H1 (cell line): ENCODE data around the gene PEX6. TPM values are rescaled to one million over a fixed set of nuclear protein-coding genes. Genes with fewer than 3 reads are reported as not detected.

Experiments used
- CTCF ChIA-PET: fragments of 300-600 bp; sonication (Branson Sonifier 250); formaldehyde crosslinking; loops from one replicate; lab custom pipeline; 2021; ENCODE audit not compliant: partially characterized antibody; lab: Charles Lee
- POLR2A ChIA-PET: fragments of 300-600 bp; sonication (Branson Sonifier 250); formaldehyde crosslinking; loops from one replicate; lab custom pipeline; 2021; ENCODE audit warnings: inconsistent platforms; ENCODE audit not compliant: partially characterized antibody; lab: Charles Lee
- DNase-seq, 2 experiments: peaks; one replicate each; pipeline versions ENCODE4 v3.0.0 to v3.0.0-alpha.2; 2010 to 2022; ENCODE audit warnings: low spot score in 2 of 2, low read depth in 1 of 2, mixed read lengths in 1 of 2
- FAIRE-seq: peaks from 2 replicates; lab custom pipeline; 2011; peaks lifted over from hg19 to GRCh38; lab: Jason Lieb, UNC
- H2AFZ ChIP-seq: 2 replicates; pipeline ENCODE4 v1.8.1; 2012; ENCODE audit warnings: low read length, inconsistent platforms
- H2AK5ac ChIP-seq: 2 replicates; pipeline ENCODE4 v1.6.1; 2013; ENCODE audit warnings: low read depth, low read length
- H2BK120ac ChIP-seq: replicated peaks from 2 replicates; pipeline ENCODE3; 2013; ENCODE audit warnings: low read depth, low read length, inconsistent platforms
- H2BK12ac ChIP-seq: 2 replicates; pipeline ENCODE4 v1.6.1; 2013; ENCODE audit warnings: low read depth, low read length
- H2BK15ac ChIP-seq: 2 replicates; pipeline ENCODE4 v1.6.1; 2013; ENCODE audit warnings: low read length
- H2BK20ac ChIP-seq: 2 replicates; pipeline ENCODE4 v1.6.1; 2013; ENCODE audit warnings: low read length
- H2BK5ac ChIP-seq: 2 replicates; pipeline ENCODE4 v1.6.1; 2013; ENCODE audit warnings: low read depth, low read length
- H3K14ac ChIP-seq: 2 replicates; pipeline ENCODE4 v1.6.1; 2013; ENCODE audit warnings: inconsistent platforms; ENCODE audit not compliant: insufficient read length
- H3K18ac ChIP-seq: 2 replicates; pipeline ENCODE4 v1.6.1; 2013; ENCODE audit warnings: low read length; ENCODE audit errors: extremely low read depth
- H3K23ac ChIP-seq: 2 replicates; pipeline ENCODE4 v1.6.1; 2013; ENCODE audit warnings: inconsistent platforms; ENCODE audit not compliant: insufficient read length
- H3K23me2 ChIP-seq: 2 replicates; pipeline ENCODE4 v1.6.1; 2013; ENCODE audit warnings: low read depth, low read length
- H3K27ac ChIP-seq: 2 replicates; pipeline ENCODE4 v1.6.1; 2011; ENCODE audit warnings: low read depth, low read length, inconsistent platforms
- H3K27me3 ChIP-seq, 4 experiments: replicated peaks in 1 of 4; 1 replicate in 1 of 4; 2 replicates in 3 of 4; pipeline versions ENCODE4 v1.6.1 to v1.8.1; 2011 to 2013; ENCODE audit warnings: low read length in 3 of 4, mild to moderate bottlenecking in 3 of 4, inconsistent platforms in 2 of 4, mixed read lengths in 2 of 4, moderate library complexity in 1 of 4; ENCODE audit not compliant: control insufficient read depth in 3 of 4, insufficient read depth in 3 of 4; ENCODE audit errors: extremely low read depth in 1 of 4
- H3K36me3 ChIP-seq, 4 experiments: 2 replicates each; pipeline versions ENCODE4 v1.6.1 to v1.8.1; 2011 to 2013; ENCODE audit warnings: mild to moderate bottlenecking in 4 of 4, low read length in 3 of 4, moderate library complexity in 2 of 4, control low read depth in 1 of 4, inconsistent platforms in 1 of 4; ENCODE audit not compliant: insufficient read depth in 4 of 4, control insufficient read depth in 2 of 4
- H3K4ac ChIP-seq: replicated peaks from 2 replicates; pipeline ENCODE3; 2013; ENCODE audit warnings: low read length, low read depth, mixed read lengths, inconsistent platforms; ENCODE audit not compliant: insufficient read length
- H3K4me1 ChIP-seq, 4 experiments: replicated peaks in 1 of 4; 1 replicate in 1 of 4; 2 replicates in 3 of 4; pipeline versions ENCODE4 v1.6.1 to v1.8.1; 2011 to 2013; ENCODE audit warnings: low read length in 3 of 4, inconsistent platforms in 2 of 4, mixed read lengths in 1 of 4; ENCODE audit not compliant: insufficient read depth in 4 of 4, control insufficient read depth in 3 of 4
- H3K4me2 ChIP-seq, 2 experiments: 2 replicates each; pipeline versions ENCODE4 v1.6.1 to v1.8.1; 2011 to 2013; ENCODE audit warnings: low read depth in 2 of 2, low read length in 2 of 2, control low read depth in 1 of 2, inconsistent platforms in 1 of 2, mild to moderate bottlenecking in 1 of 2; ENCODE audit not compliant: insufficient read depth in 1 of 2
- H3K4me3 ChIP-seq, 4 experiments: fragments of 200-600, 300-600 bp in 1 of 4; sonication (generic), shearing (Covaris generic), sonication (Bioruptor Twin) in 1 of 4; 2 replicates each; pipeline versions ENCODE4 v1.5.1 to v1.8.1; 2011 to 2016; ENCODE audit warnings: low read length in 4 of 4, low read depth in 3 of 4, control low read depth in 2 of 4, inconsistent platforms in 2 of 4, mild to moderate bottlenecking in 2 of 4, mixed read lengths in 1 of 4, moderate library complexity in 1 of 4; ENCODE audit not compliant: insufficient read depth in 2 of 4; ENCODE audit errors: extremely low read depth in 1 of 4
- H3K56ac ChIP-seq: replicated peaks from 2 replicates; pipeline ENCODE3; 2013; ENCODE audit warnings: low read depth, mild to moderate bottlenecking, mixed read lengths, low read length, inconsistent platforms; ENCODE audit not compliant: insufficient read length
- H3K79me1 ChIP-seq: 2 replicates; pipeline ENCODE4 v1.6.1; 2013; ENCODE audit warnings: low read depth, low read length, control low read depth
- H3K79me2 ChIP-seq, 2 experiments: 2 replicates each; pipeline versions ENCODE4 v1.6.1 to v1.8.1; 2012 to 2013; ENCODE audit warnings: low read length in 2 of 2, mild to moderate bottlenecking in 2 of 2, inconsistent platforms in 1 of 2; ENCODE audit not compliant: insufficient read depth in 2 of 2, control insufficient read depth in 1 of 2
- H3K9ac ChIP-seq, 4 experiments: replicated peaks in 1 of 4; 1 replicate in 1 of 4; 2 replicates in 3 of 4; pipeline versions ENCODE4 v1.6.1 to v1.8.1; 2011 to 2013; ENCODE audit warnings: low read depth in 3 of 4, low read length in 3 of 4, control low read depth in 2 of 4, mild to moderate bottlenecking in 2 of 4, moderate library complexity in 2 of 4, inconsistent platforms in 1 of 4; ENCODE audit errors: extremely low read depth in 1 of 4
- H3K9me3 ChIP-seq, 2 experiments: 2 replicates each; pipeline versions ENCODE4 v1.6.1 to v1.8.1; 2012 to 2013; ENCODE audit warnings: mild to moderate bottlenecking in 2 of 2, moderate library complexity in 2 of 2, control low read depth in 1 of 2, inconsistent platforms in 1 of 2, low read depth in 1 of 2, low read length in 1 of 2, mixed read lengths in 1 of 2; ENCODE audit not compliant: insufficient read depth in 2 of 2
- H4K20me1 ChIP-seq, 2 experiments: replicated peaks in 1 of 2; 2 replicates each; pipeline versions ENCODE3 to v1.8.1; 2011 to 2013; ENCODE audit warnings: inconsistent platforms in 2 of 2, low read length in 2 of 2, mild to moderate bottlenecking in 1 of 2; ENCODE audit not compliant: insufficient read depth in 2 of 2, control insufficient read depth in 1 of 2
- H4K5ac ChIP-seq: 2 replicates; pipeline ENCODE4 v1.6.1; 2013; ENCODE audit warnings: low read length, low read depth, mixed read lengths, inconsistent platforms; ENCODE audit not compliant: insufficient read length
- H4K8ac ChIP-seq: 2 replicates; pipeline ENCODE4 v1.8.0; 2013; ENCODE audit warnings: mild to moderate bottlenecking, moderate library complexity, low read length, inconsistent platforms; ENCODE audit not compliant: insufficient read depth; ENCODE audit errors: extremely low read depth
- H4K91ac ChIP-seq: replicated peaks from 2 replicates; pipeline ENCODE3; 2013; ENCODE audit warnings: low read length, mixed read lengths, inconsistent platforms; ENCODE audit not compliant: insufficient read length
- BACH1 ChIP-seq: IDR thresholded peaks from 2 replicates; pipeline ENCODE4 v1.6.1; 2012; ENCODE audit warnings: low read length, improper control_type of control experiment
- BRCA1 ChIP-seq: IDR thresholded peaks from 2 replicates; pipeline ENCODE4 v1.6.1; 2012; ENCODE audit warnings: low read depth, low read length, improper control_type of control experiment
- CBX5 ChIP-seq: fragments of 300-800, 300-1000 bp; sonication (generic); IDR thresholded peaks from 2 replicates; pipeline ENCODE4 v1.7.1; 2016; ENCODE audit warnings: antibody characterized with exemption, low read length, low read depth
- CHD1 ChIP-seq: IDR thresholded peaks from 2 replicates; pipeline ENCODE4 v1.6.1; 2012; ENCODE audit warnings: low read depth, low read length, improper control_type of control experiment
- GTF2F1 ChIP-seq: IDR thresholded peaks from 2 replicates; pipeline ENCODE4 v1.6.1; 2012; ENCODE audit warnings: low read depth, low read length, improper control_type of control experiment, borderline replicate concordance
- JUND ChIP-seq: IDR thresholded peaks from 2 replicates; pipeline ENCODE4 v1.6.1; 2011; ENCODE audit warnings: mild to moderate bottlenecking, improper control_type of control experiment, low read length
- NRF1 ChIP-seq: IDR thresholded peaks from 2 replicates; pipeline ENCODE4 v1.6.1; 2011; ENCODE audit warnings: mild to moderate bottlenecking, low read depth, low read length, improper control_type of control experiment
- RNF2 ChIP-seq: fragments of 200-900, 300-1000 bp; sonication (generic); IDR thresholded peaks from 2 replicates; pipeline ENCODE4 v1.7.1; 2016; ENCODE audit warnings: borderline replicate concordance, low read depth, mild to moderate bottlenecking, antibody characterized with exemption, low read length; ENCODE audit not compliant: poor library complexity, severe bottlenecking; ENCODE audit errors: missing control alignments
- SAP30 ChIP-seq: fragments of 300-600 bp; sonication (generic); IDR thresholded peaks from 2 replicates; pipeline ENCODE4 v1.7.1; 2012; ENCODE audit warnings: low read length, moderate library complexity, mild to moderate bottlenecking, inconsistent platforms; ENCODE audit not compliant: insufficient read depth, insufficient replicate concordance
- TAF7 ChIP-seq: optimal IDR thresholded peaks from 2 replicates; pipeline ENCODE3; 2011; ENCODE audit warnings: low read depth, mild to moderate bottlenecking, inconsistent platforms, low read length, moderate library complexity, borderline replicate concordance
- TBP ChIP-seq: IDR thresholded peaks from 2 replicates; pipeline ENCODE4 v1.6.1; 2011; ENCODE audit warnings: low read depth, low read length, improper control_type of control experiment
- YY1 ChIP-seq: IDR thresholded peaks from 2 replicates; pipeline ENCODE4 v1.6.1; 2011; ENCODE audit warnings: low read depth, mild to moderate bottlenecking, low read length
- WGBS, 2 experiments: shearing (Covaris generic) in 1 of 2; methylation state at CpG; one replicate each; pipeline versions ENCODE4 v1.1.6 to v1.1.7; 2013 to 2015; ENCODE audit warnings: low lambda C conversion rate in 2 of 2, mixed read lengths in 2 of 2, inconsistent platforms in 1 of 2, low coverage in 1 of 2, missing lambda C conversion rate in 1 of 2; ENCODE audit not compliant: insufficient replicate concordance in 2 of 2, insufficient coverage in 1 of 2, insufficient read length in 1 of 2; ENCODE audit errors: extremely low coverage in 1 of 2, missing lambda C conversion rate in 1 of 2; 5-methylcytosine and 5-hydroxymethylcytosine counted together
- polyA plus RNA-seq, 7 experiments: library from polyadenylated mRNA; depleted of rRNA in 3 of 7; stranded (reverse) in 5 of 7; unstranded in 2 of 7; fragments of >200 nt in 5 of 7; fragments of 200-250 nt in 2 of 7; gene quantifications; 1 replicate in 5 of 7; 2 replicates in 1 of 7; 4 replicates in 1 of 7; pipeline versions ENCODE4 v1.2.1 to v1.2.3, GENCODE V29; 2011 to 2013; ENCODE audit warnings: missing spikeins in 2 of 7, mixed read lengths in 2 of 7
- total RNA-seq: library from RNA; stranded (reverse); fragmentation: NEBNext Ultra II Directional; extraction: Animal tissue kit (Norgen Biotek cat#: 25700); gene quantifications from 2 replicates; pipeline ENCODE4 v1.2.1, GENCODE V29; 2021

PEX6 gene
- total and polyA plus RNA-seq, 2 of the 8 experiments (the other 6 are each of a cell fraction or from before 2014, with no cell fraction given): 6.4 to 12.5 TPM

DNA sequence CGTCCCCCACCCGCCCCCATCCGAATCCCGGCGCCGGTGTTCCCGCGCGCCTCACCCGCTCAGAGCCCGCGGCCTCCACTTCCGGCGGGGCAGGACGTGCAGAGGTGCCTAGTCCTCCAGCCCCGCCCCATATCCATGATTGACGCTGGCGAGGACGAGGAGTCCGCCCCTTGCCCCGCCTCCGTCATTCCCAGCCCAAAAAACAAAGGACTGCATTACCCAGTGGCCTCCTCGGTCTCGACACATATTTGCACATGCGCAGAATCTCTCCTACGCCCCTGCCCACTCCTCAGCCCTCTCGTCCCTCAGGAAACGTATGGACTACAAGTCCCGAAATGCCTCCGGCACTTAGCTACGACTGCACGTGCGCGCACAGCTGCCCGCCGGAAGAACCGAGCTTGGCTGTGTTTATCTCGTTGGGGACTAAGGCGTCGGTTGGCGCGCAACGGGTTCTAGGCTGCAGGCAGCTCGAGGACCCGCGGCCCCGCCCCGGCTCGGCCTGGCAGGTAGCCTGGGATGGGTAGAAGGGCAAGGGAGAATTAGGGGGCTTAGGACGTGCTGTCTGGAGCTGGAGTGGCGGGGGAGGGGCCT is 35.0 kb upstream of the PEX6 start, which contains the start of the genes KLHDC3 and MEA1:
KLHDC3 (plus strand) TSS at position 407 of the 591 bp plus-strand sequence. CDS start 2,944 bp downstream, outside the sequence.
MEA1 (minus strand) TSS at position 104 of the 591 bp plus-strand sequence. CDS start 133 bp downstream, outside the sequence.
- ChIA-PET POLR2A (interaction anchor here (0.6 to 27.9 kb wide), 18 partner anchors 8 to 162 kb away, joined by 3 to 584 read pairs (median 6); partner anchors contain the start of genes CNPY3, CUL7, KLC4 and MRPL2), CTCF (interaction anchor here (0.6 to 2.2 kb wide), 13 partner anchors 19 to 529 kb away, joined by 3 to 9 read pairs (median 3); partner anchors contain the start of genes GNMT and PTK7)
- Histone ChIP-seq H3K4ac (peak within 1 kb of the TSS; percentile 17), H3K4me2 (peak within 1 kb of the TSS; percentile 90 to 95), H3K79me2 (peaks cover 3 to 45% of the 10 kb centered on the region in 2 experiments; a peak in 2 of 4 replicates), H3K9me3 (no peaks in the 10 kb centered on the region), H2AK5ac (peak within 1 kb of the TSS; percentile 84), H3K18ac (peak within 1 kb of the TSS; percentile 75), H3K79me1 (peaks cover 8% of the 10 kb centered on the region), H3K23me2 (peaks cover 7% of the 10 kb centered on the region), H4K20me1 (peaks cover 0 to 9% of the 10 kb centered on the region in 2 experiments), H3K56ac (peak within 1 kb of the TSS; percentile 75), H4K8ac (peak within 1 kb of the TSS; percentile 74), H2BK20ac (no peak within 1 kb of the TSS), H3K36me3 (peaks cover 17 to 46% (median 39%) of the 10 kb centered on the region in 4 experiments), H2BK120ac (no peak within 1 kb of the TSS), H3K4me3 (peak within 1 kb of the TSS; percentile 85 to 99 (median 88)), H2BK15ac (peak within 1 kb of the TSS; percentile 75; the same call in 1 of the 2 replicates), H3K9ac (peak within 1 kb of the TSS; percentile 63 to 81 (median 72)), H3K27ac (peak within 1 kb of the TSS; percentile 54), H3K14ac (no peak within 1 kb of the TSS), H3K23ac (no peak within 1 kb of the TSS), H4K5ac (peak within 1 kb of the TSS; percentile 82), H2BK5ac (peak within 1 kb of the TSS; percentile 91), H4K91ac (peak within 1 kb of the TSS; percentile 36), H2AFZ (no peak within 1 kb of the TSS; the same call in 1 of the 2 replicates), H3K27me3 (no peaks in the 10 kb centered on the region), H2BK12ac (peak within 1 kb of the TSS; percentile 53; the same call in 1 of the 2 replicates), H3K4me1 (peaks cover 0 to 9% (median 4%) of the 10 kb centered on the region in 4 experiments; a peak in 6 of 7 replicates)
- 0% methylated on average over 29 of the region's 51 CpGs; no CpG with 5 or more reads in 1 of the 2 experiments for WGBS, 2 experiments
- FAIRE-seq (peak; percentile 92), DNase-seq (peak; percentile 99 to 100)
- no peak; the same call in 1 of the 2 replicates for TF ChIP-seq BRCA1
- TF ChIP-seq RNF2: no peak
- TF ChIP-seq BACH1: no peak
- no peak for TF ChIP-seq TBP
- TF ChIP-seq CBX5: no peak
- no peak for TF ChIP-seq SAP30
- TF ChIP-seq JUND: no peak
- TF ChIP-seq TAF7: peak; percentile 24
- TF ChIP-seq CHD1: no peak
- no peak for TF ChIP-seq GTF2F1
- TF ChIP-seq NRF1: peak; percentile 45
- no peak for TF ChIP-seq YY1
